ENCODE measurements around the gene SPOCK3.

GRCh38 chr4:167150587-167150986 lies 83.7 kb downstream of the SPOCK3 start:
- no peak for TF ChIP-seq CTCF (IDR thresholded peaks at IDR 0.05)
- TF ChIP-seq POLR2A (IDR thresholded peaks at IDR 0.05) = no peak

All from ovary (tissue), 3 donors.